SH-SY5Y (cell line): ENCODE results near the gene FALEC.

Experiments
- GATA2 ChIP-seq: IDR thresholded peaks from 2 replicates; pipeline ENCODE4 v1.6.1; 2011; ENCODE audit warnings: mild to moderate bottlenecking, low read depth, low read length
- GATA3 ChIP-seq: IDR thresholded peaks from 2 replicates; pipeline ENCODE4 v1.6.1; 2011; ENCODE audit warnings: low read depth, mild to moderate bottlenecking, low read length, moderate library complexity

DNA sequence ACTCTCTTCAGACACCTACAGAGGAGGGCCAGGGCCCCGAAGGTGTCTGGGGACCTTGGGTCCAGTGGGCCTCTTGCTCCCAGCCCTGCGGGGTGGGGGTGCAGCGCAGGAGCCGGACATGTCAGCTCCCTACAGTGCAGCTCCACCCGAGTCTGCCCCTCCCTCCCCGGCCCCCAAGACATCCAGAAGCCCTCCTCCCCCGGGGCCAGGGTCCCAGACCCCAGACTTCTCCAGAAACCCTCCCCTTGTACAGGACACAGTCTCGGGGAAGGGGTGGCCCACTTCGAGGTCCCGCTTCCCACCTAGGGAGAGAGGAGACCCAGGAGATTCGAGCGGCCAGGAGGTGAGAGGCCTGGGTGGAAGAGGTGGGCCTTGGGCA lies 37.3 kb downstream of the FALEC start:
- TF ChIP-seq GATA2 (no peak), GATA3 (no peak)
